ENCODE measurements around the gene ZNF148.

ZNF148 gene

DNA sequence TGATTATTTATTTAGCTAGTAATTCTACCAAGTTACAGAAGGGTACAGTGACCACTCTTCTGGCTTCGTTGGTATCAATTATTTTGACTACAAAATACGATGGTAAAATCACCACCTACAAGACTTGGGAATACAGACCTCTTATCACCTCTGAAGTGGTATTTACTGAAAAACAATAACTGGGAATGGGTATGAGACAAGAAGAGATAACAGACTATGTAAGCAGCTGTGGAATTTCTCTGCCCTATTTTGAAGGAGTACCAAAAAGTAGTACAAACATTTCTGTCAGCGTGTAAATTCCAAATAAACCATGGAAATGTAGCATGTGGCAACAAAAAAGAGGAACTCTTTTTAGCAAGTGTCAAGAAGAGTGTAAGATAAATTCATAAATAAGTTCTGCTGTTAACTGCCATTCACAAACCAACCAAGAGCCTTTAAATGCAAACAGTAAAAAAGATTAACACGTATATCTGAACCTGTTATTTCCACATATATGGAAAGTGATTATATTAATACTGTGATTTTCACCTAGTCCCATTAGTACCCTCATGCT lies 85.6 kb downstream of the ZNF148 start:
- in situ Hi-C loops (cut with MboI; ENCODE audit: low sequenced_read_pairs): no loop called here

DNA sequence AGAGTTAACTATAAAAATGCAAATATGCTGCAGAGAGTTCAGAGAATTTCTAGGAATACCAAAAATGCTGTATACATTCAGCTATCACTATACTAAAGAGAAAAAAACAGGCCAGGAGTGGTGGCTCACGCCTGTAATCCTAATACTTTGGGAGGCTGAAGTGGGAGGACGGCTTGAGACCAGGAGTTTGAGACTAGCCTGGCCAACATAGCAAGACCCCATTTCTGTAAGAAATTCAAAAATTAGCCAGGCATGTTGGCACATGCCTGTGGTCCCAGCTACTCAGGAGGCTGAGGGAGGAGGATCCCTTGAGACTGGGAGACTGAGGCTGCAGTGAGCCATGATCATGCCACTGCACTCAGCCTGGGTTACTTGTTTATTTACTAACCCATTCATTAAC lies 87.9 kb downstream of the ZNF148 start:
- in situ Hi-C loops (cut with MboI; ENCODE audit: low sequenced_read_pairs): no loop called here

DNA sequence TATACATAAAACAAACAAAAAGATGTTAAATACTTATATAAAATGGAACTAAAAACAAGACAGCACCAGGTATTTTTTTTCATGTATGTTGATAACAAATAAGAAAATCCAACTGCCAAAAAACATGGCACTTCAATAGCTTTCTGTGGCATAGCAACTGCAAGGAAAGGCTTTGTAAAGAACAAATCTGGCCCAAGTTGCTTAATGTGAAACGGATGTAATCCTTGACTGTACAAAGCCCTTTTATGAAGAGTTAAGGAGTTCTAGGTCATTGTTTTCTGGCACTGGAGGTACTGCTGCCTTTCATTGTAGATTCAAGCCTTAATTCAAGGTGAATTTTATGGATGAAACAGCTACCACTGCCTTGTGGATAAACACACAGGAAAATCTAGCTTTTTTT lies 93.7 kb downstream of the ZNF148 start:
- in situ Hi-C loops (cut with MboI; ENCODE audit: low sequenced_read_pairs): no loop called here

DNA sequence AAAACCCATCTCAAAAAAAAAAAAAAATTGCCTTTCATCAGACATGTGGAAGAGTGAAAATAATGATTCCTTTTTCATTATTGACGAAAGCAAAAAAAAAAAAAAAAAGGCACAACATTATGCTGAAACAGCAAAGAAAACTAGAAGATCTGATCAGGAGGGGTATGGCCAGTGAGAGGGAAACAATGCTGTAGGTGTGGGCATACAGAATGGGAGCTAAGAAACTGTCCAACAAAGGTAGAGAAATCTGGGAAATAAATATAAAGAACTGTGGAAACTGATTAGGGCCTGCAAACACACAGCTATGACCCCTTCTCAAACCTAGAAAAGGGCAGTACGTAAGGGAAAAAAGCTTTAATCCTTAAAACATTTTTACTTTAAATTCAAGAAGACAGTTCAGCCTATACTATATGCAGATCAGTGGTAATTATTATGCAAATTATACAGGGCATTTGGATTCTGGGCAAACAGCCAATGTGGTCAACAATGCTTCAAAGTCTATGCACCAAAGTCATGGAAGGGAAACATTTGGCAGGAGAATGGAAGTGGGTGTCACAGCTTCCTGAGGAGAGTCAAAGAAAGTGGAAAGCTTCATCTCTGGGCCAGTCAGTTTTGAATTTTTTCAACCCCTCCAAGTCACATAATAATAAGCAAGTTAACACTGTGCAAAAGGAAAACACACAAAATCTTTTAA lies 94.3 kb downstream of the ZNF148 start:
- in situ Hi-C loops (cut with MboI; ENCODE audit: low sequenced_read_pairs): no loop called here

DNA sequence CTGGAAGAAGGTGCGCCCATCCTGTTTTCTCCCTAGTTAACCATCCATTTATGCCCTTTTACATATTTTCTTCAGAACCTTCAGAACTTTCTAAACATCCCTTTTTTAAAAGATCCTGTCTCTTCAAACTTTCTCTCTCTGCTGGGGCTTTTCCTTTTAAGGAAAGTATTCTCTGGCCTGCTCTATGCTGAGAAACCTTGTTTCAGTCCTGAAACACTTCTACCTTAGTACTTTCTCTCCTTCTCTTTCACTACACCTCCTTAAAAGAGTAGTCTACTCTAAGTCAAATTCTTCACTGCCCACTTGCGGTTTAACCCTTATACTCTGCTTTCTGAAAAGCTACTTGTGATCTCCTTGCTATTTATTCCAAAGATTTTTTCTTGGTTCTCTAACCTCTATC lies 97.0 kb downstream of the ZNF148 start:
- in situ Hi-C loops (cut with MboI; ENCODE audit: low sequenced_read_pairs): no loop called here

DNA sequence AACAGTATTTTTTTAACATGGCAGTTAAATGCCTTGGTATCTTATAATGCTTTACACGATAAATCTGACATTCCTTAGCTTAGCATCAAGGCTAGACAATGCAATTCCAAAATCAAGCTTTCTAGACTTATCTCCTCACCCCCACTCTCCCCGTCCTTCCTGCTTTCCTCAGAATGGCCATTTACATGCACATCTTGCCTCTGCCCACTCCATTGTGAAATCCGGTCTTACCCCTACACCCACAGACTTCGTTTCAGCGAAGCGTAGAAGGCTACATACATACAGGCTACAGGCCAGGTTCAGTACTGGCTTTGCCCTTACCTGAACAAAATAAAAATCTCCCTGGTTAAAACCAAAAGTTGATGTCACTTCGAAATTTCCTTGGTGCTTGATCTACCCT lies 104.0 kb downstream of the ZNF148 start:
- in situ Hi-C loops (cut with MboI; ENCODE audit: low sequenced_read_pairs): no loop called here

DNA sequence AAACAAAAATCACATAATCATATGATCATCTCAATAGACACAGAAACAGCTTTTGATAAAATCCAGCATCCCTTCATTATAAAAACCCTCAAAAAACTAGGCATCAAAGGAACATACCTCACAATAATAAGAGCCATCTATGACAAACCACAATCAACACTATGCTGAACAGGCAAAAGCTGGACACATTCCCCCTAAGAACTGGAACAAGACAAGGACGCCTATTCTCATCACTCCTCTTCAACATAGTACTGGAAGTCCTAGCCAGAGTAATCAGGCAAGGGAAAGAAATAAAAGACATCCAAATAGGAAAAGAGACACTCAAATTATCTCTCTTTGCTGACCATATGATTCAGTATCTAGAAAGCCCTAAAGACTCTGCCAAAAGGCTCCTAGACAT lies 107.7 kb downstream of the ZNF148 start:
- in situ Hi-C loops (cut with MboI; ENCODE audit: low sequenced_read_pairs): no loop called here

DNA sequence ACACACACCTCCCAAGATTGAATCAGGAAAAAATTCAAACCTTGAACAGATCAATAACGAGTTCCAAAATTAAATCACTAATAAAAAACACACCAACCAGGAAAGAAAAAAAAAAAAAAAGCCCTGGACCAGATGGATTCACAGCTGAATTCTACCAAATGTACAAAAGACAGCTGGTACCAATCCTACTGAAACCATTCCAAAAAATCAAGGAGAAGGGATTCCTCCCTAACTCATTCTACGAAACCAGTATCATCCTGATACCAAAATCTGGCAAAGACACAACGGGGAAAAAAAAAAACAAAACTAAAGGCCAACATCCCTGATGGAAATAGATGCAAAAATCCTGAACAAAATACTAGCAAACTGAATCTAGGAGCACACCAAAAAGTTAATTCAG lies 108.2 kb downstream of the ZNF148 start:
- in situ Hi-C loops (cut with MboI; ENCODE audit: low sequenced_read_pairs): no loop called here

DNA sequence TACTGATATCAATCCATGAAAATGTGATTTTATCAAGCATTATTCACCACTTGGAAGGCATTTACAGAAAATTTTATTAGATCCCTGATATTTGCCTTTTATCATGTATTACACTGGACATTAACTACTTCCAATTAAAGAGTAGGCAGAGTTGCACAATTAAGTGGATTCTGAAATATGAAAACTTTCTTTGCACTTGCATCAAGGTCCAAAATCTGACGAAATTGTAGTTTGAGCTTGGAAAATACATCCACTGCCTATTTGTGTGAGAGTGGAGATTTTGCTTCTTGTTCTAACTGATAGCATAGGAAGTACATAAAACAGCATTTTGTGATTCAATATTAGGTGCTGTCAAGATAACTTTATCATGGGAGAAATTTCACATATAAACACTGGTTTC lies 113.0 kb downstream of the ZNF148 start:
- in situ Hi-C loops (cut with MboI; ENCODE audit: low sequenced_read_pairs): no loop called here

DNA sequence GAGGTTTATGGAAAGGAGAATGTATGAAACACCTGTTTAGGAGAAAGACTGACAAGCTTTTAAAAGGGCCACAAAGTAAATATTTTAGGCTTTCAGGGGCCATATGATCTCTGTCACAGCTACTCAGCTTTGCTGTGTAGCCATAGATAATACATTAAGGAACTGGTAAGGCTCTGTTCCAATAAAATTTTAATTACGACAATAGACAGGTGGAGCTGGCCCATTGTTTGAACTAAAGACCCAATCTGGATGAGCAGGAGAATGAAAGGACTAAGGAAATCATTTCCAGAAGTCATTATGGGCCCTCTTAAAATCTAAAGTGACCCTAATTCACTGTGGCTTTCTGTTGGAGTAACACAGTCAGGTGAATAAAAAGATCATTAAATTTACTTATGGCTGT lies 114.1 kb downstream of the ZNF148 start:
- in situ Hi-C loops (cut with MboI; ENCODE audit: low sequenced_read_pairs): no loop called here

DNA sequence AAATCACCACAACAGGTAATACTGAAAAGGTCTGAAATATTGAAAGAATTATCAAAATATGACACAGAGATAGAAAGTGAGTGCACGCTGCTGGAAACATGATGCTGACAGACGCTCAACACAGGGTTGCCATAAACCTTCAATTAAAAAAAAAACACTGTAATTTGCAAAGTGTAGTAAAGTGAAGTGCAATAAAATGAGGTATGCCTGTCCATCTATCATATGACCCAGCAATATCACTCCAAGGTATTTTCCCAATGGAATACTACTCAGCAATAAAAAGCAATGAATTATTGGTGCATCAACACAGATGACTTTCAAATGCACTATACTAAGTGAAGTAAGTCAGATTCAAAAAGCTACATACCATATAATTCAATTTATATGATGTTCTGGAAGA lies 115.0 kb downstream of the ZNF148 start:
- in situ Hi-C loops (cut with MboI; ENCODE audit: low sequenced_read_pairs): no loop called here

DNA sequence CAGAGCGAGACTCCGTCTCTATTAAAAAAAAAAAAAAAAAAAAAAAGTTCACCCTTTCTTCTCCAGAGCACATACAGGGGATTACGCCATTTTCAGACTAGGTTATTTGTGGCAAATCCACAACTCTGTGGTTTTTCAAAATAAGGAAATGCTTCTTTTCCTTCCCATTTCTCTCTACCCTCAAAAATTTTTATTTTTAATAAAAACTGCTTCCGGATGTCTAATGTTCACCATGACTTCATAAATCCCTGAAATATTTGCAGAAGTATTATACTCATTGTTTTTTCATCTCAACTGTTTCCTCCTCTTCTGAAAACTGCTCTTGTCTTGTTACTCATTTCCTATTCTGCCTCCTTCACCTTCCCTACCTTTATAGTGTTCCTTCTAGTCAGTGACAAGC lies 117.6 kb downstream of the ZNF148 start:
- in situ Hi-C loops (cut with MboI; ENCODE audit: low sequenced_read_pairs): no loop called here

DNA sequence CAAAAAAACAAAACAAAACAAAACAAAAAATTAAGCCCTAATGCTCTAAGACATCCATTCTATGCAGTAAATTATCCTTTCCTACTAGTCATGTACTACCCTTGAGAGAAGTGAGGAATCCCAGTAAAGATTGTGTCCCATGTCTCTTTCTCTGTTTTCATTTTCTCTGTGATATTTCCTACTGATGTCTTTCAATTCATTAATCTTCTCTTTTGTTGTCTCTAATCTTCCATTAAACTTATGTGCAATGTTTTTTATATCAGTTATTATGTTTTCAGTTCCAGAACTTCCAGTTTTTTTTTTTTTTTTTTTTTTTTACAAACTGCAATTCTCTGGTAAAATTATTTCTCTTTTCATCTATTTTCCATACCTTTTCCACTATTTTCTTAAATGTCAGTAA lies 118.5 kb downstream of the ZNF148 start:
- in situ Hi-C loops (cut with MboI; ENCODE audit: low sequenced_read_pairs): no loop called here

DNA sequence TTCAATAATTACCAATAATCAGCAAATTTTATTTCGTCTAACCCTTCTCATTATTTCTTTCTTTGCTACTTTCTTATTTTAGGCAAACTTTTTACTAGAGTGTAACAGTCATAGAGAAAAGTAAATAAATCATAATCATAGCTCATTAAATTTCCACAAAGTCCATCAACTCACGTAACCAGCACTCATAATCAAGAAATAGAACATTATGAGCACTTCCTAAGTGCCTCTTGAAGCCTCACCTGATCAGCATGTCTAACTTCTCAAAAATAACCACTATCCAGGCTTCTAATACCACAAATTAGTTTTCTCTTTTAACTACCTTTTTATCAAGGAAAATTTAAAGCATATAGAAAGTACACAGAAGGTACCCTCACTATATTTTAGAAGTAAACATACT lies 124.2 kb downstream of the ZNF148 start:
- in situ Hi-C loops (cut with MboI; ENCODE audit: low sequenced_read_pairs): no loop called here

DNA sequence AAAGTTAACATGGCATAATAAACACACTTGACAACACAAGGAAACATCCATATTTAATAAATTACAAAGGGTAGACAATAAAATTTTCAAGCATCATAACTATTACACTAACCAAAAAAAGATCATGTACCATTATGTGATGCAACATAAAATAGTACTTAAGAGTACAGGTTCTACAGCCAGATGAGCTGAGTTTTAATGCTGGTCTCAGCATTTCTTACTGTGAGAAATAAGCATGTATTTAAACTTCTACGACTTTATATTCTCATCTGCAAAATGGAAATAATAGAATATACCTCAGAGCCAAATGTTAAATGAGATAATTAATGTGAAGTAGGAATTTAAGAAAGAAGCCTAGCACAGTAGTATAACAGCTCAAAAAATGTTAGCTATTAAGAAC lies 128.9 kb downstream of the ZNF148 start:
- in situ Hi-C loops (cut with MboI; ENCODE audit: low sequenced_read_pairs): no loop called here

DNA sequence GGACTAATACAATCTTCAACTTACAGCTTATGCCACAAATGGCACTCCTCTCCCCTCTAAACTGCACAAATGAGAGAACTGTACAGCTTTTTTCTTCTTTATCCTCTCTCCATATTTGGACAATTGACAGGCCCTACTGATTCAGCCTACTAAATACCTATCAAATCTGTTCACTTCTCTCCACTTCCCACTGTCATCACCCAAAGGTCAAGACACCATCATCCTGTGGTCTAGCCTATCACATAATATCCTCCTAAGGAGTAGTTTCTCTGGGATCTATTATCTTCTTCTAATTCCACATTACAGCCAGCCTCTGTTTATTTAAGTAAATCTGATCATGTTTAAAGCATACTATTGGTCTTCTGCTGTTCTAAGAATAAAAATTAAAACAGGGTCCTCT lies 129.6 kb downstream of the ZNF148 start:
- in situ Hi-C loops (cut with MboI; ENCODE audit: low sequenced_read_pairs): no loop called here

DNA sequence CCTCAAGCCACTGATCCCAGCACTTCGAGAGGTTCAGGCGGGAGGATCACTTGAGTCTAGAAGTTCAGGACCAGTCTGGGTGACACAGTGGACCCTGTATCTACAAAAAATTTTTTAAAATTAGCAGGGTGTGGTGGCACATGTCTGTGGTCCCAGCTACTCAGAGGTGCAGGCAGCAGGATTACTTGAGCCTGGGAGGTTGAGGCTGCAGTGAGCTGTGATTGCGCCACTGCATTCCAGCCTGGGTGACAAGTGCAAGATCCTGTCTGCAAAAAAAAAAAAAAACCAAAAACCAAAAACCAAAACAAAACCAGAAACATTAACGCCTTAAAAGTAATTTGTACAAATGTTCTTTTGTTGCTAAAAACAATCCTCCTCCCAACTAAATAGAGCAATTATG lies 134.6 kb downstream of the ZNF148 start:
- in situ Hi-C loops (cut with MboI; ENCODE audit: low sequenced_read_pairs): no loop called here

DNA sequence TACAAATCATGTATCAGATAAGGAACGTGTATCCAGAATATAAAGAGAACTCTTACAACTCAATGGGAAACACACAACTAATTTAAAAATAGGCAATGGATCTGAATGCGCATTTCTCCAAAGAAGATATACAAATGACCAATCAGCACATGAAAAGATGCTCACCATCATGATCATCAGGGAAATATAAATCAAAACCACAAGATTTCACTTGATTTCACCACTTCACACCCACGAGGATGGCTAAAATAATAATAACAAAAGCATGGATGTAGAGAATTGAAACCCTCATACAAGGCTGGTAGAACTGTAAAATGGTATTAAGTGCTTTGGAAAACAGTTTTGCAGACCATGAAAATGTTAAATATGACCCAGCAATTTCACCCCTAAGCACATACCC lies 135.9 kb downstream of the ZNF148 start:
- in situ Hi-C loops (cut with MboI; ENCODE audit: low sequenced_read_pairs): no loop called here

DNA sequence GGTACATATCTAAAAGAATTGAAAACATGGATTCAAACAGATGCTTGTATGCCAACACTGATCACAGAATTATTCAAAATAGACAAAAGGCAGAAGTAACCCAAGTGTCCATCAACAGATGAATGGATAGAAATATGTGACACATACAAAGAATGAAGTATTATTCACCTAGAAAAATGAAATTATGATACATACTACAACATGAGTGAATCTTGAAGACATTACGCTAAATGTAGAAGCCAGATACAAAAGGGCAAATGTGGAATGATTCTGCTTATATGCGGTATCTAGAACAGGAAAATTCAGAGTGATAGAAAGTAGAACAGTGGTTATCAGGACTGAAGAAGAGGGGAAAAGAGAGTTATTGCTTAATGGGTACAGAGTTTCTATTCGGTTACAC lies 136.4 kb downstream of the ZNF148 start:
- in situ Hi-C loops (cut with MboI; ENCODE audit: low sequenced_read_pairs): no loop called here

DNA sequence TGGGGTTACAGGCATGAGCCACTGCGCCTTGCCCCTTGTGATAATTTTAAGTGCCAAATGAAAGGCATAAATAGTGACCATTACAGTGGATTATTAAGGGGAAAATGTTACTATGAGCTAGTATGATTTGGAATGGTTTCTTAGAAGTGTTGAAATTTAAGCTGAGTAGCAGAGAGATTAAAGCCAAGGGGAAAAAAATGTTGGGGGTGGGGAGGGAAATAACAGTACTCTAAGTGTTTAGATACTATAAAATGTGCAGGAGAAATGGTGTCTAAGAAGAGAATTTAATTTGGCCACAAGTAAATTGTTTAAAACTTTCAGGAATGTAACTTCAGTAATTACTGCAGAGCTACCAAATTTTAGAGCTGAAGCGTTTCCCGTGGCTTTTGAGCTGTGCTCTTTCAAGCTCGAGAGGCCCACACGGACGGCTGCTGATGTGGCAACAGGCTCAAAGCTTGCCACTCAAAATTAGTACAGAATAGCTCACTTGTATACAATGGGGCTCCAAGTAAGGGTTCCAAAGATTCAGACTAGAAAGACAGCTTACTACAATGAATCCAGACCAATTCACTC lies 138.7 kb downstream of the ZNF148 start:
- in situ Hi-C loops (cut with MboI; ENCODE audit: low sequenced_read_pairs): no loop called here

DNA sequence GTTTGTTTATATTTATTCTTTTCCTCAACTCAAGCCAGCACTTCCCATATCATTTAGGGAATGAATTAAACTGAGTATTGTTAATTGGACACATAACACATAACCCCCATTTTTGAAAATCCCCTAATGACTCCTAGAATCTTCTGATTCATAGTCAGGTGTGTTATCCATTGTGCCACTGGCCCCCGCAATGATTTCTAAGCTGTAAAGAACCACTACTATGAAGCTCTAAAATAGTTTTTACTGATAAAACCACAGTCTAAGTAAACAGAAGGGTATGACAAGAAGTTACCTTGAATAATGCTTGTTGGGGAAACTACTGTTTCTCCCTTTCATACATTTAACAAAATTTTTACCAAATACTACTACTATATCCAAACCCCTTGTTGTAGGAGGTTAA lies 140.3 kb downstream of the ZNF148 start:
- in situ Hi-C loops (cut with MboI; ENCODE audit: low sequenced_read_pairs): no loop called here

DNA sequence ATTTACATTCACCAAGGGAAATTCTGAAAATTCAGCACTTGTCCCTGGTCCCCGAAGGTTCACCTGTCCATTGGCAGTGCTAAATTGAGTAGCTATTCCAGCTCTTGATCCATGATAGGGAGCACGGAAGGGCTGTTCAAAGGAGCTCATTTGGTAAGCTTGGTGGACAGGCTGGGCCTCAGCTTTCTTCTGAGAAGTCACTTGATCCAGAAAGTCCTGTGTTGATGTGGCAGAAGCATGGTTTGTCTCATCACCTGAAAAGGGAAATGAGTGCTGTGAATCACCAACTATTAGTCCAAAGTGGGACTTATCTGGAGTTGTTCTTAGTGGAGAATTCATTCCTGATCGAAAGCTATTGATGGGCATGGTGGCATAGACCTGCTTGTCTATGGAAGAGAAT lies 142.7 kb downstream of the ZNF148 start:
- in situ Hi-C loops (cut with MboI; ENCODE audit: low sequenced_read_pairs): no loop called here

DNA sequence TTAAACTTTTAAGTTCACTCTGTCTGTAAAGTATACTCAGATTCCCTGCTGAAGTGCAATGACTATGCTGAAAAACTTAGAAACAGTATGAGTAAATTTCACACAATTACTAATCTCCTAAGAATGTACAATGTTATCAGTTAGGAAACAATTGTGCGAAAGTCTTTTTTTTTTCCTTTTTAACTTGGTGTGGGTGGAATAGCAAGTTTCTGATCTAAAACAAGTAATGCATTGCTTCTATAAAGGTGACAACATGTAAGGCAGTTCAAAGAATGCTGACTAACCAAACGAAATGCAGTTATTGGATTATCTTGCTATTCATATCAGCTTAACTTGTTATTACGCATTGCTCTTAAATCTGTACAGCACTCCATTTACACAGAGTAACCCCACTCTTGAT lies 143.2 kb downstream of the ZNF148 start:
- in situ Hi-C loops (cut with MboI; ENCODE audit: low sequenced_read_pairs): no loop called here

All from HL-60/S4 treated with phorbol 12-myristate 13-acetate at 8.2 ng/mL for 4 days and 3 days (cell line).